ENCODE data around the gene SLC7A4. TPM values are rescaled to one million over a fixed set of nuclear protein-coding genes. Genes with fewer than 3 reads are reported as not detected.
A peak's percentile ranks its signal among the peaks of the same experiment; 100 is the strongest.

Gene SLC7A4
- total RNA-seq, 1 donor from 2014 or later: 0.22 TPM

GRCh38 chr22:20983081-20983771 is 49.1 kb downstream of the SLC7A4 start:
- peaks cover 35% of the 10 kb centered on the region for H3K4me1 Mint-ChIP-seq (ENCODE audit: low read depth)
- DNase-seq (ENCODE audit: low spot score): no peak
- peak overlapping the region; percentile 90 for H3K27ac Mint-ChIP-seq (ENCODE audit: unreplicated experiment)
- peak overlapping the region; percentile 100 for H3K4me3 Mint-ChIP-seq (ENCODE audit: unreplicated experiment)
- H3K36me3 Mint-ChIP-seq (ENCODE audit: low read depth): peaks cover 7% of the 10 kb centered on the region
- TF ChIP-seq, protein P1, sequence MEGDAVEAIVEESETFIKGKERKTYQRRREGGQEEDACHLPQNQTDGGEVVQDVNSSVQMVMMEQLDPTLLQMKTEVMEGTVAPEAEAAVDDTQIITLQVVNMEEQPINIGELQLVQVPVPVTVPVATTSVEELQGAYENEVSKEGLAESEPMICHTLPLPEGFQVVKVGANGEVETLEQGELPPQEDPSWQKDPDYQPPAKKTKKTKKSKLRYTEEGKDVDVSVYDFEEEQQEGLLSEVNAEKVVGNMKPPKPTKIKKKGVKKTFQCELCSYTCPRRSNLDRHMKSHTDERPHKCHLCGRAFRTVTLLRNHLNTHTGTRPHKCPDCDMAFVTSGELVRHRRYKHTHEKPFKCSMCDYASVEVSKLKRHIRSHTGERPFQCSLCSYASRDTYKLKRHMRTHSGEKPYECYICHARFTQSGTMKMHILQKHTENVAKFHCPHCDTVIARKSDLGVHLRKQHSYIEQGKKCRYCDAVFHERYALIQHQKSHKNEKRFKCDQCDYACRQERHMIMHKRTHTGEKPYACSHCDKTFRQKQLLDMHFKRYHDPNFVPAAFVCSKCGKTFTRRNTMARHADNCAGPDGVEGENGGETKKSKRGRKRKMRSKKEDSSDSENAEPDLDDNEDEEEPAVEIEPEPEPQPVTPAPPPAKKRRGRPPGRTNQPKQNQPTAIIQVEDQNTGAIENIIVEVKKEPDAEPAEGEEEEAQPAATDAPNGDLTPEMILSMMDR (IDR thresholded peaks at IDR 0.05): no peak
- H3K9me3 Mint-ChIP-seq (ENCODE audit: low read depth): peaks cover 9% of the 10 kb centered on the region
- peaks cover 2% of the 10 kb centered on the region for H3K27me3 Mint-ChIP-seq (ENCODE audit: low read depth)

GRCh38 chr22:20982563-20982882 is 49.8 kb downstream of the SLC7A4 start:
- TF ChIP-seq, protein P1 (IDR thresholded peaks at IDR 0.05): no peak
- peak overlapping the region; percentile 90 for H3K27ac Mint-ChIP-seq (ENCODE audit: unreplicated experiment)
- peaks cover 2% of the 10 kb centered on the region for H3K27me3 Mint-ChIP-seq (ENCODE audit: low read depth)
- H3K4me3 Mint-ChIP-seq (ENCODE audit: unreplicated experiment): peak overlapping the region; percentile 100
- H3K9me3 Mint-ChIP-seq (ENCODE audit: low read depth): peaks cover 10% of the 10 kb centered on the region
- no peak for DNase-seq (ENCODE audit: low spot score)
- H3K36me3 Mint-ChIP-seq (ENCODE audit: low read depth): peaks cover 7% of the 10 kb centered on the region
- peaks cover 35% of the 10 kb centered on the region for H3K4me1 Mint-ChIP-seq (ENCODE audit: low read depth)

- H3K4me3 Mint-ChIP-seq (ENCODE audit: unreplicated experiment): peak within 1 kb of the TSS; percentile 100
- TF ChIP-seq, protein P1 (IDR thresholded peaks at IDR 0.05): peak; percentile 75
Observed at GRCh38 chr22:20981787-20982562, 50.4 kb downstream of the SLC7A4 start, which contains the start of gene LZTR1. Gene LZTR1 (plus strand): TSS chr22:20982297. CDS start chr22:20982372, 75 bp downstream.

GRCh38 chr22:20980938-20981722 is 51.2 kb downstream of the SLC7A4 start:
- peak overlapping the region; percentile 100 for H3K4me3 Mint-ChIP-seq (ENCODE audit: unreplicated experiment)
- peak overlapping the region; percentile 90 for H3K27ac Mint-ChIP-seq (ENCODE audit: unreplicated experiment)
- DNase-seq (ENCODE audit: low spot score): no peak
- H3K4me1 Mint-ChIP-seq (ENCODE audit: low read depth): peaks cover 35% of the 10 kb centered on the region
- peaks cover 2% of the 10 kb centered on the region for H3K27me3 Mint-ChIP-seq (ENCODE audit: low read depth)
- H3K36me3 Mint-ChIP-seq (ENCODE audit: low read depth): peaks cover 3% of the 10 kb centered on the region
- TF ChIP-seq, protein P1 (IDR thresholded peaks at IDR 0.05): no peak
- peaks cover 10% of the 10 kb centered on the region for H3K9me3 Mint-ChIP-seq (ENCODE audit: low read depth)

More at GRCh38 chr22:20981787-20982562, 50.4 kb downstream of the SLC7A4 start, which contains the start of gene LZTR1:
- H3K4me1 Mint-ChIP-seq (ENCODE audit: low read depth): peaks cover 35% of the 10 kb centered on the region
- H3K27me3 Mint-ChIP-seq (ENCODE audit: low read depth): peaks cover 2% of the 10 kb centered on the region
- peaks cover 10% of the 10 kb centered on the region for H3K9me3 Mint-ChIP-seq (ENCODE audit: low read depth)
- peak; percentile 93 for DNase-seq (ENCODE audit: low spot score)
- H3K36me3 Mint-ChIP-seq (ENCODE audit: low read depth): peaks cover 7% of the 10 kb centered on the region
- peak within 1 kb of the TSS; percentile 90 for H3K27ac Mint-ChIP-seq (ENCODE audit: unreplicated experiment)

DNA sequence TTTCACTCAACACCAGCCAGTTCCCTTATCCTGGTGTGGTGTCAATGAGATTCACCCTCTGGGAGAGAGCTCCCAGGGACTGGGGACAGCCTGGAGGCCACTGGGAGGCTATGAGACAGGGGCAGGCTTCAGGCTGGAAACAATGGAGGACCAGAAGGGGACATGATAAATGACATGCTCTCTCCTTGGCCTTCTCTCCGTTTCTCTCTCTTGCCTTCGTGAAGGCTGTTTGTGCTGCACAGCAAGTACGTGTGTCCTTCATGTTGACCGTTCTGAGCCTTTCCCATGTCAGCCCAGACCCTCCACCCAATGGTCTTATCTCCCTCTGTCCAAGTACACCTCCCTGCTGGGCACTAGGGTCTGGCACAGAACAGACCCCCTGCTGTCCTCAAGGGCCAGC is 51.8 kb downstream of the SLC7A4 start:
- DNase-seq (ENCODE audit: low spot score): no peak
- Mint-ChIP-seq H3K4me1 (ENCODE audit: low read depth) (peaks cover 35% of the 10 kb centered on the region), H3K36me3 (ENCODE audit: low read depth) (peaks cover 3% of the 10 kb centered on the region), H3K27ac (ENCODE audit: unreplicated experiment) (no peak overlapping the region), H3K4me3 (ENCODE audit: unreplicated experiment) (peak overlapping the region; percentile 18), H3K27me3 (ENCODE audit: low read depth) (peaks cover 2% of the 10 kb centered on the region), H3K9me3 (ENCODE audit: low read depth) (peaks cover 10% of the 10 kb centered on the region)
- TF ChIP-seq, protein P1 (IDR thresholded peaks at IDR 0.05): no peak
